H54 (cell line): ENCODE results near the gene CACNA2D2.

Experiments
- DNase-seq: peaks from one replicate; pipeline ENCODE4 v3.0.0; 2011; ENCODE audit warnings: low spot score, mixed read lengths; ENCODE audit not compliant: insufficient read length
- FAIRE-seq: peaks from 3 replicates; lab custom pipeline; 2011; peaks lifted over from hg19 to GRCh38; lab: Jason Lieb, UNC
- POLR2A ChIP-seq: IDR thresholded peaks from 2 replicates; pipeline ENCODE4 v1.6.1; 2011; ENCODE audit warnings: low read depth, mild to moderate bottlenecking, low read length

CACNA2D2 gene

GRCh38 chr3:50478051-50478450, 25.4 kb downstream of the CACNA2D2 start:
- FAIRE-seq, result no peak
- no peak for TF ChIP-seq POLR2A

GRCh38 chr3:50475348-50475747, 28.1 kb downstream of the CACNA2D2 start:
- TF ChIP-seq POLR2A, result no peak
- DNase-seq, result no peak
- FAIRE-seq, result no peak

More at GRCh38 chr3:50478051-50478450, 25.4 kb downstream of the CACNA2D2 start:
- DNase-seq, result no peak

GRCh38 chr3:50474717-50475116, 28.7 kb downstream of the CACNA2D2 start:
- DNase-seq (peak; percentile 41), FAIRE-seq (peak; percentile 30)
- TF ChIP-seq POLR2A, result no peak

GRCh38 chr3:50473768-50474167, 29.7 kb downstream of the CACNA2D2 start:
- DNase-seq (no peak), FAIRE-seq (no peak)
- TF ChIP-seq POLR2A, result no peak

GRCh38 chr3:50472958-50473357, 30.5 kb downstream of the CACNA2D2 start:
- FAIRE-seq (no peak), DNase-seq (no peak)
- no peak for TF ChIP-seq POLR2A

- FAIRE-seq (no peak), DNase-seq (no peak)
- no peak for TF ChIP-seq POLR2A
Observed at GRCh38 chr3:50470658-50471057, 32.8 kb downstream of the CACNA2D2 start.

GRCh38 chr3:50467919-50468318, 35.5 kb downstream of the CACNA2D2 start:
- no peak for TF ChIP-seq POLR2A
- FAIRE-seq (no peak), DNase-seq (no peak)

GRCh38 chr3:50466177-50466576, 37.3 kb downstream of the CACNA2D2 start:
- no peak for DNase-seq
- TF ChIP-seq POLR2A, result no peak
- FAIRE-seq, result no peak

GRCh38 chr3:50464569-50464968, 38.9 kb downstream of the CACNA2D2 start:
- TF ChIP-seq POLR2A, result no peak
- FAIRE-seq (no peak), DNase-seq (no peak)

GRCh38 chr3:50459785-50460184, 43.6 kb downstream of the CACNA2D2 start:
- DNase-seq (no peak), FAIRE-seq (no peak)
- no peak for TF ChIP-seq POLR2A

GRCh38 chr3:50457988-50458387, 45.4 kb downstream of the CACNA2D2 start:
- TF ChIP-seq POLR2A, result no peak
- FAIRE-seq (no peak), DNase-seq (no peak)

- DNase-seq, result no peak
- no peak for TF ChIP-seq POLR2A
- FAIRE-seq, result no peak
Observed at GRCh38 chr3:50455161-50456018, 48.0 kb downstream of the CACNA2D2 start.

GRCh38 chr3:50454481-50455070, 48.9 kb downstream of the CACNA2D2 start:
- FAIRE-seq (no peak), DNase-seq (no peak)
- TF ChIP-seq POLR2A, result no peak

GRCh38 chr3:50453907-50454306, 49.5 kb downstream of the CACNA2D2 start:
- FAIRE-seq, result no peak
- no peak for DNase-seq
- no peak for TF ChIP-seq POLR2A

GRCh38 chr3:50450209-50450921, 53.1 kb downstream of the CACNA2D2 start:
- DNase-seq, result no peak
- no peak for TF ChIP-seq POLR2A
- FAIRE-seq, result no peak
